RPMI8226 (cell line): Measurements from ENCODE around the gene CHDH.

Experiments used
- DNase-seq: peaks from one replicate; pipeline ENCODE4 v3.0.0-alpha.2; 2015

Gene CHDH

DNA sequence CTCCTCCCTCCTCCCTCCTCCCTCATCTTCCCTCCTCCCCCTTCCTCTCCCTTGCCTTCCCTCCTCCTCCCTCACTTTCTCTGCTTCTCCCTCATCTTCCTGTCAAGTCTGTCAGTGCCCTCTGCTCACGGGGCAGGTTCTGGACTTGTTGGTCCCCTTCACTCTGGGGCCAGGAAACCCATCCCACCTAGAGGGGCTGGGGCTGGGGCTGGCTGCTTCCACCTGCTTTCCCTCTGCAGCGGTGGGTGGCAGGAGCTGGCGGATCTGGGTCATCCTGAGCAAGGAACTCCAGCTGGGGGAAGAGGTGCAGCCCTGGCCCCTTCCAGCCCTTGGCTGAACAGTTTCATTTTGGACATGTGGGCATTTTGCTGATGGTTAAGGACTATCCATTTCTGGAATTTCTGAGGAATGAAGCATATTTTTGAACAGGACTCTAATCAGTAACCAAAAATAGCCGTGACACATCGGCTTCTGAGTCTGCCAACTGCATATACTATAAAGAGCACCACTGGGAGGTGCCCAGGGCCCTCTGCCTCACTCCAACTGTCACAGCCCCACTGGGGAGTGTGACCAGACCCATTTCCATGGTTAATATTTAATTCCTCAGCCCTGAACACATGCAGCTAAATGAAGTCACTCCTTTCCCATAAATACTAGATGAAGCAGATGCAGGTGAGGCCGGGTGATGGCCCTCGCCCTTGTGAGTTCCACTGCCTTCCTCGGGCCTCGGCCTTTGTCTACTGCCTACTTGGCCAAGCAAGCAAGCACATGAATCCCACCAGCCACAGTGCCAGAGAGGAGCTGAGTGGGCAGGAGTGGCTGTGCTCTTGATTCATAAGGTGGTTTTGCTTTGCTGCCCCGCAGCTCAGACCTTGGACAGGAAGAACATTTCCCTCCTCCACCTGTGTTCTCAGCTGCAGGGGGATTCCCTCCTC, 39.8 kb downstream of the CHDH start:
- no peak for DNase-seq

DNA sequence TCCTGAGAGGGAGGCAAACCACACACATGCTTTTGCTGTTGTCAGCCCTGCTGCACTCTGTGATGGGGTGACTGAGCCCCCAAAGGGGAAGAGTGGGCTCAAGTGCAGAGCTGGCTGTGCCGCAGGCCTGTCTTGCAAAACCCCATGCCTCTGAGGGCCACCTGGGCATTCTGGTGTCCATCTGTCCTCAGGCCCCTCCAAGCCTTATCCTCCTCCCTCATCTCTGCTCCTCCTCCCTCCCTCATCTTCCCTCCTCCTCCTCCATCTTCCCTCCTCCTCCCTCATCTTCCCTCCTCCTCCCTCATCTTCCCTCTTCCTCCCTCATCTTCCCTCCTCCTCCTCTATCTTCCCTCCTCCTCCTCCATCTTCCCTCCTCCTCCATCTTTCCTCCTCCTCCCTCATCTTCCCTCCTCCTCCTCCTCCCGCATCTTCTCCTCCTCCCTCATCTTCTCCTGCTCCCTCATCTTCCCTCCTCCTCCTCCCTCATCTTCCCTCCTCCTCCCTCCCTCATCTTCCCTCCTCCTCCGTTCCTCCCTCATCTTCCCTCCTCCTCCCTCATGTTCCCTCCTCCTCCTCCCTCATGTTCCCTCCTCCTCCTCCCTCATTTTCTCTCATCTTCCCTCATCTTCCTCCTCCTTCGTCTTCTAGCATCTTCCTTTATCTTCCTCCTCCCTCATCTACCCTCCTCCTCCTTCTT, 40.6 kb downstream of the CHDH start:
- DNase-seq: no peak

DNA sequence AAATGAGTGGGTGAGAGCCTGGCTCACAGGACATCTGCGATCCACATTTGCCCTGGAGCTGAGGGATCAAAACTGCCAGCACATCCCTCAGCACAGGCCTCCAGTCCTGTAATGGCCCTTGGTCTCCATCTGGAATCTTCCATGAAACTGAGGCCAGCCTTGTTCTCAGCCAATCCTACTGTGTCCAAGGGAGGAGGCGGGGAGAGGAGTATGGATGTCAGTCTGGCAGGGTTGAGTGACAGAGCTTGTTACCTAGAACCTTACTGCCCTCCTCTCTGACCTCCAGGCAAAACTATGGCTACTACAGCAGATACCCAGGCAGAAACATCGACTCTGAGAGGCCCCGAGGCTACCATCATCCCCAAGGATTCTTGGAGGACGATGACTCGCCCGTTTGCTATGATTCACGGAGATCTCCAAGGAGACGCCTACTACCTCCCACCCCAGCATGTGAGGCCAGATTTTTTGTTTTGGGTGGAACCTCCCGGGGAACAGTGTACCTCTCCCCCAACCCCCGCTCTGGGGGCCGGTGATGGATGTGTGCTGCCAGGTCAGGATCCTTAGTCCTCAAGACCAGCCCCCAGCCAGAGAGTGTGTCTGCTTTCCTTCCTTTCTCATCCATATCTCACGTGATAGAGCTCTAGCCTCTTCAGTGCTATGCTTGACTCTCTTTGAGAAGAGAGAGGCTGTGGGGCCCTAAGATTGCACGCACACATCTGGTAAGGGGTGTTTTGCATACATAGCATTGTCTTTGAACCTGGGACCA, 41.3 kb downstream of the CHDH start:
- DNase-seq: no peak

DNA sequence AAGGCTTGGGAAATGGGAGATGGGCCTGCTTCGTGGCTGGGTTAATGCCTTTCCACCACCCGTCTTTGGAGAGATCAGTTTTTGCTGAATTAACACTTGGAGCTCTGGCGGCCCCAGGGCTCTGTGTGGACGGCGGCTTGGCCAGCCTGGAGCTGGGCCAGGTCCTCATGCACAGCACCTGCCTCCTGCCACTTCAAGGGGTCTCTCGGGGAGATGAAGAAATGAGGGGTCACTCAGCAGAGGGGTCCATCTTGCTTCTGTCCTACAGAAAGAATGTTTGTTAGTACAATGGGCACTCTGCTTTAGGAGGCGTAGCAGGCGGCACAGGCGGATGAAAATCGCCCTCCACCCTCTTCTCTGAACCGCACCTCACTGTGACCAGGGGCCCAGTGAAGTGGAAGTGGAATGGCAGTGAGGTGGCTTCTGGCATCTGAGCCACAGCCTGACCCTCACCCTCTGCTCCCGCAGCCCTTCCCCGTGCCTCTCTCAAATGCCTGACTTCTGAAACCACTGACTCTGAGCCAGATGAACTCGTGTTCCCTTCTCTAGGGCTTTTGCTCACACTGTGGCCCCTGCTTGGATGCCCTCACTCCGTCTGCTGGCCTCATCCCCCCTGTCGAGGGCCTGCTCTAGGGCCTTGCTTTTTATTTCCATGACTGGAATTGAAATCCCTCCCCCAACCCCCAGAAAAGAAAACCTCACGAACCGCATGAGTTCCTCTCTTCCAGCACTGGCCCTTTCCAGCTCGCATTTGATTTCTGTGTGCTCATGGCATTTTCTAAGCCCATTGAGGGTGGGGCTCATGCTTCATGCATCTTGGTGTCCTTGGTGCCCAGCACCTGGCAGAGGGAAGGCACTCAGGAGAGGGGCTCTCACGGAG, 42.2 kb downstream of the CHDH start:
- peak; percentile 27 for DNase-seq

DNA sequence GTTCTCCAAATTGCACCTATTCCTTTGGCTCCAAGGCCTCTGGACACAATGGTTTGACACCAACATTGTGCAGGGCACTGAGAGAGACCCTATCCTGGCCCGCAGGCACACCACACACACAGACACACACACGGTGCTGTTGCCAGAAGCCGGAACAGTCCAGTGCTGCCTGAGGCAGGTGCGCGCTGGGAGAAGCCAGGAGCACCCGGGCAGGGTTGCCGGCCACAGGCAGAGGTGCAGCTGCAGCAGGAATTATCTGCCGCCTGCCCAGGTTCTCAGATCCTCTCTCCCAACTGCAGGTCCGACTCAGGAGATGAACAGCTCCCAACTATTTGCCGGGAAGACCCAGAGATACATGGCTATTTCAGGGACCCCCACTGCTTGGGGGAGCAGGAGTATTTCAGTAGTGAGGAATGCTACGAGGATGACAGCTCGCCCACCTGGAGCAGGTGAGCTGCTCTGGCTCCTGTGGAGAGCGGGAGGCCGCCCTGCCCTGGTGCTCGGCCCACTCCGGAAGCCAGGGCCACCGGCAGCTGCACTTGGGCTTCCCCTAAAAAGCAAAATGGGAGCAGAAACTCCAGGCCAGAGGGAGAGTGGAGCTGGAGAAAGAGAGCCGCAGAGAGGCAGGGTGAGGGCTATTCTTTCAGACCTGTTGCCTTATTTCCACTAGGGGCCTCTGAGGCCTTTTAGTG, 42.9 kb downstream of the CHDH start:
- DNase-seq: no peak

DNA sequence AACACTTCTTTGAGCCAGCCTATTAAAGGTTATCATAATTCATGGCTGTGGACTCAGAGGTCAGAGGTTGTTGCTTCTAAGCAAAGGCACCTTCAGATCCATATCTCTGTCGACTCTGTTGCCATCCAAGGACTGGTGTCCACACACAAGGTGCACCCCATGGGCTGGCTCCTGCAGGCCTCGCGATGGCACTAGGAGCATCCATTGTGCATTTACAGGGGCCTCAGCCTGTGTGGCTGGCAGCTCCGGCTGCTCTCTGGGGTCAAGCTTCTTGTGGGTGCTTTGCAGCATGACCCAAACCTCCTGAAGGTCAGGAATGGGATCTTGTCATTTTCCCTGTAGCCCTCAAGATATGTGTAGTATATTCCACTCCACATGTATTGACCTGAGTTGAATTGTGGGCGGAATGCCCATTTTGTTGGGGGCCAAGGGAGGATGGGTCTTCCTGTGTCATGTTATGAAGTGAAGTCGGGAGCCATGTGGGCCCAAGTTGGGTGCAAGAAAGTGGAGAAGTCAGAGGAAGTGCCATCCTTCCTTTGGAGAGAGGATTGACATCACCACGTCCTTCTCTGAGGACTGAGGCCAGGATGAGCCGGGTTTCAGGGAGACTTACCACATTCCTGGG, 43.9 kb downstream of the CHDH start:
- DNase-seq: no peak

DNA sequence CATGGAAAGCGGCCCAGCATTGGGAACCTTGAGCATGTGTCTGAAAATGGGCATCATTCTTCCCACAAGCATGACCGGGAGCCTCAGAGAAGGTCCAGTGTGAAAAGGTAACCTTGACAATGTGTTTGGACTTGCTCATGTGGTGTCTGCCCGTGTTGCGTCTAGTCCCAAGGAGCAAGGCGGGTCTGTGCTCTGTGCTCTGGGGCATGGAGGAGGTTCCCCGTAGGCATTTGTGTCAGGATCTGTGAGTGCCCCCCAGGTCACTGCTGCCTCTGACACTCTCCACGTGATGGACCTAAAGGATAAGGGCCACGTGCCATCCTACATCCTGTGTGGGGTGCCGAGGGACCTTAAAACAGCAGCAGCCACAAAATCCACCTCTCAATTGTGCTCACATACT, 44.9 kb downstream of the CHDH start:
- no peak for DNase-seq

DNA sequence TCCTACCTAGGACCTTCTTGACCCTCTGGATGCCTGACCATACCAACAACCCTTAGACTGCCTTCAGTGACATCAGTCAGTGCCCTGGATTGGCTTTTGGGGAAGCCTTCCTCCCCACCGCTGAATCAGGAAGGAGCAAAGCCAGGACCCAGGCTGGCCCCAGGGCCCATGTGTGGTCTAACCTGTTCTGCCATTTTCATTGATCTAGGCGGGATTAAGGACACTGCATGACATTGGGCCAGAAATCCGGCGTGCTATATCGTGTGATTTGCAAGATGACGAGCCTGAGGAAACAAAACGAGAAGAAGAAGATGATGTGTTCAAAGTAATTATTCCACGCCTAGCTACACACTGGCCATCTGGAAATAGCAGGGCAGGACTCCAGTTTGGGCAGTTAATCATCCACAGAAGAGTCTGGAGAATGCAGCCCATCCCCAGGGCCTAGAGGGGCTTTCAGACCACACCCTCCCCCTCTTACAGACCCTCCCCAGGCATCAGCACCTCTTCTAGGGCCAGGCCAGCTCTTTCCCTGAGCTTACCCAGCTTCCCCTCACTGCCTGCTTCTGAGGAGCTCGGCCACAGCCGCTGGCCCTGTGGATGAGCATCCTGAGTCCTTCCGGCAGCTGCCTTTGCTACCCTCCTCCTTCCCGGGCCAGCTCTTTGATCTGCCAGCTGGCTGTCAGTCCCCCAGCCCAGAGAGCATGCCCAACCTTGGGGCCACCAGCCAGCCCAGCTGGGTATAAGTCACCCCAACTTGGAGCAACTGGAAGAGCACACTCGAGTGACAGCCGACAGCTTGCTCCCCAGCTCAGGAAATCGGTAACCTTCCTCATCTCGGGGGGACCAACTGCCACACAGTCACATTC, 45.9 kb downstream of the CHDH start:
- no peak for DNase-seq

DNA sequence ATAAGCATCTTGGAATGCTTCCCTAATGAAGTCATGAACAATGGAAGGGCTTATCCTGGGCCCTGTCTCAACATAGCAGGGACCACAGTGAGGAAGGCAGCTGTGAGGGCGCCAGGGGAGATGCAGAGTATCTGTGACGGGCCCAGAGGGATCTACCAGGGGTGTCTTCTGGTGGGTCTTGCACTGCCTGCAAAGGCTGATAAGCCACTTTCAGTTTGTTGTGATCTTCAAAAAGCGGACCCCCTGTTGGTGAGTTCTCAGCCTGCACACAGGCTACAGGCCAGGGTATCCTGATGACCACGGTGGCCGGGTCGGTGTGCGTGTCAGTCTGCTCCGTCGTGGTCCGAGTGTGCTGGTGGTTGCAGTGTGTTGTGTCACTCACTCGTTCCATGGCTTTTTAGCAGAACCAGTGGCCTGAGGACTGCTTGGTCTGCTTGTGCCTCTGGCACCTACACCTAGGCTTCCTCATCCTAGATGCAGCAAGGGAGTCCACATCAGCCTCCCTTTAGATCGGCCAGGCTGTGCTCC, 46.8 kb downstream of the CHDH start:
- no peak for DNase-seq

DNA sequence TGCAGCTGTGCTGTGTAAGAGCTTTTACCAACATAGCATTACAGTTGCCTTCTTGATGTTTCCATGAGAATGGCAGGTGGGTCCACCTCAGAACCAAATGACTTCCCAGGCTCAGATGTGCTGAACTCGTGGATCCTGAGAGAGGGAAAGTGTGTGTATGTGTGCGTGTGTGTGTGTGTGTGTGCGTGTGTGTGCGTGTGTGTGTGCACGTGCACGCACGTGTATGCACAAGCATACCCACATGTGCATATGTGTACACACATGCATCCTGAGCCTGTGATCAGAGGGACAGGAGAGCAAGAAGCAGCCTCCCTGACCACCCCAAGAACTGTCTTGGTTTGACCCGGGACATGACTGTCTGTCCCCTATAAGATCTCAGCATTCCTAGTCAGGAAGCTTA, 48.1 kb downstream of the CHDH start:
- no peak for DNase-seq

DNA sequence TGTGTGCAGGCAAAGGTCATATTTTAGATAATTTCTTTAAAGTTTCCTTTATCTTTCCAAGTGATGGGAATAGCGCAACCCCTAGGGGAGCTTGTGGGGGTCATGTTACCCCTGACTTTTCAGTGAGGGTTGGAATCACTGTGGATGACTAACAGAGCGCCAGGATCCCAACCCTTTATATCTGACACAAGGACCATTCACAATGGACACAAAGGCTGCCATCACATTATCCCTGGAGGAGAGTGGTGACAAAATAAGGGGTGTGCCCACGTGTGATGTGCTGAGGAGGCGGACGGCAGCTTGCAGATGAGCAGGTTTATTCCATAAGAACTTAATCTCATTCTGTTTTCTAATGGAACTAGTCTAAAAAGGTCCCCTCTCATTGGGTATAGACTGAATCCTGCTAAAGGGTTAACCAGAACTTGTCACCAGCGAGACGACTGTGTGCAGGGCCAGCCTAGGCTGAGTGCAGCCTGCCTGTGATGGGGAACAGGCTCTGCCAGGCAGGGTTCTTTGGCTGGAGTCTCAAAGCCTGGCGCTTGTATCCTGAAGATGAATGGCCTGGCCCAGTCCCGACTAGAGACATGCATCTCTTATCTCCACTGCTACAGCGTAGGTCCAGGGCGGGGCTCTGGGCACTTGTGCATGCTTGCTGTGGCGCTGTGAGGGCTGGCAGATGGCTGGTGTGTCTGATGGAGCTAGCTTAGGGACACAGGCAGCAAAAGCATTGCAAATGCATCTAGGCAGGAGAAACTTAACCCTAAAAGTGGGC, 50.2 kb downstream of the CHDH start:
- no peak for DNase-seq

DNA sequence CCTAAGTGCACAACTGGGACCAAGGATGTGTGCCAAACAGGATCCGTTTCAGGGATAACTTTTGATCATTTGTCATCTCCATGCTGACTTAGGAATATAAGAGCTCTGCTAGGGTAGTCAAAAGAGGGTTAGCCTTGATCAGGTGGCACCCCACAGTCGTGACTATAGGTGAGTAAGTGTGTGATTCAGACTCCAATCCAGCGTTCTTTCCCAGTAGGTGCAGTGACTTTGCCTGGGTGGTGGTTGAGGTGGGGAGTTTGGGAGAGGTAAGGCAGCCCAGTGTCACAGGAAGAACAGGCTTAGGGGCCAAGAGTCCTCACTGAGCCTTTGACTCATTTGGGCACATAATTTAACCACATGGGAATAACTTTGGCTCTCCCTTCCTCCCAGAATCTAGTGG, 51.0 kb downstream of the CHDH start:
- DNase-seq: no peak

DNA sequence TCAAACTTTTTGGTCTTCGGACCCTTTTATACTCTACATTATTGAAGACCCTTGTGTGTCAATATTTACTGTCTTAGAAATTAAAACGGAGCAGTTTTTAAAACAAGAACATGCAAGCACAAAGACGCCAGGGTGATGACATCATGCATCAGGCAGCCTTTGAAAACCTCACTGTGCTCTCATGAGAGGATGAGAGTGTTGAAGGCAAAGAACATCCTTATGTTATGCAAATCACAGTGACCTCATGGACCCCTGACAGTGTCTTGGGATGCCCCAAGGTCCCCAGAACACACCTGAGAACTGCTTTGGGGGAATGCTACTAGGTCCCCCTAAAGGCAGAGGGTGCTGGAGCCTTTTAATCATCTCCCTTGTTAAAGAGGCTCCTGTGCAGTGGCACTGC, 51.6 kb downstream of the CHDH start:
- DNase-seq: no peak

DNA sequence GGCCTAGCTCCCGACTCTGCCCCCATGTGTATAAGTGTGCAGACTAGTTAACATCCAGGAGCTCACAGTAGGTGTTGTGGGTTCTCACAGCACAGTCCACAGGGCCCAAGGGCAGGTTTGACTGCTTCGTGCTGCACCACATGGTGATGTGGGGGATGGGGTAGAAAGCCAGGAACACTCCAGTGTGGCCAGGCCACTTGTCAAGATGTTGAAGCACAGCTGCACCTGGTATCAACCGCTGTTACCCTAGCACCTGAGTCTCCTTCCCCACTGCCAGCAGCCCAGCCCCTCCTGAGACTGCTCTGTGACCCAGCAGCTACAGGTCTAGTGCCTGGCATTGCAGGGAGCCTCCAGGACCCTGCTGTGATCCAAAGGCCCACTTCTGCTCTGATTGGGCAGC, 53.4 kb downstream of the CHDH start:
- DNase-seq: no peak

DNA sequence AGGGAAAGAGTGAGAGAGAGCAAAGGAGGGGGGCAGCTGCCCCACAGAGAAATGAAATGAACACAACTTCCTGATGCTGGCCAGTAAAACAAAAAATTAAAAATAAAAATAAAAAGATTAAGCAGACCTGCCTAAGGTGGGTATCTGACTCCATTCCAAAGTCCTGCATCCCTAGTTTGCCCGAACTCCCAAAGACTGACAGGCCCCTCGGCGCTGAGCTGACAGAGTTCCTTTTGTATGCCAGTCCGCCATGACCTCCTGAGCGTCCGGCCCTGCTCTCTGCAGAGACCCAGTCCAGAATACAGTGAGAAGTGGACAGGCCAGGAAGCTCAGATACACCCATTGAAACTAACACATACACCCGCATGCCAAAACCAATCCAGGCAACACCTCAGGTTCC, 54.9 kb downstream of the CHDH start:
- DNase-seq: no peak

DNA sequence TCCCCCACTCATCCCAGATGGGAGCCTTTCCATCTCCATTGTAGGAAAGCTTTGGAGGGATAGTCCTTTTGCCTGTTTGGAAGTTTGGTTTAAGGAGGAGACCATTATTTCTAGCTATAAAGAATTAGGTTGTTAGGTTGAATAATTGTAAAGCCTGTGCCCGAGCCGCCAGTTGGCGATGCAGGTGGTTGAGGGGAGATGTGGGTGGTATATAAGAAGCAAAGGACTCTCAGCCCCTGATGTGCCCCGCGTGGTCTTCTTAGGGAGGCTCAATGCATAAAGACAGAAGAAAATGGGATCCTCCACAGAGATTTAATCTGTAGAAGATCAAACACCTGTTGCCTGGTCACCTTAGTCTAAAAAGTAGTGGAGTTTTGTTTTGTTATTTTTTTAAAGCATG, 55.7 kb downstream of the CHDH start:
- no peak for DNase-seq

DNA sequence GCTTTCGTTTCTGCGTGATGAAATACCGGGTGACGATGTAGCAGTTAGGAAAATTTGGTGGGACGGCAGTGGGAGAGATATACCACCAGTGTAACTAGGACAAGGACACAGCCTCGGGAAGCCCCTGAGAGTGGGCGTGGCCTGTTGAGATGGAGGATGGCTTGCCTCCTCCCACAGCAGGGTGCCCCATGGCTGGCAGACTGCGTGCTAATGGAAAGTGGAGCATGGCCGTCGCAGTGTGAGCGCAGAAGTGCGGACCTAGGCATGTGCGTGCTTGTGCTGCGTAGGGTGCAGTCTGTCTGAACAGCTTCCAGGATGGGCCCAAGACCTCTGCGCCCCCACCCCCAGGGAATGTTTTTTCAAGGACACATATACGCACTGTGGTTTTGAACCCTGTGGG, 56.8 kb downstream of the CHDH start:
- no peak for DNase-seq

DNA sequence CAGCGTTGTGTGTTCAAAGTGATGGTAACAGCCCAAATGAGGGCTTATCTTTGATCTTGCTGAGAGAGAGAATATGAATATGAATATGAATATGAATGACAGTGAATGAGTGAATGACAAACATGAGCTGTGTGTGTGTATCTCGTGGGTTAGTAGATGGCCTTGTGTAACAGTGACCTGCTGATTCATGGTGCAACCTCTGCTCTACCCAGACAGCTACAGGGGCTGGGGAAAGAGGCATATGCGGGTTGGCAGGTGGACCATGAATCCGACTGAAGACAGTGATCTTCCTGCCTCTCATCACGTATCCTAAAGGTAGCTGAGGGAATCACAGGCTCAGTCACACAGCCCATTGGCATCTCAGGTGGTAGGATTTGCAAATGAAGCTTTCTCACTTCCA, 58.2 kb downstream of the CHDH start:
- DNase-seq: no peak

DNA sequence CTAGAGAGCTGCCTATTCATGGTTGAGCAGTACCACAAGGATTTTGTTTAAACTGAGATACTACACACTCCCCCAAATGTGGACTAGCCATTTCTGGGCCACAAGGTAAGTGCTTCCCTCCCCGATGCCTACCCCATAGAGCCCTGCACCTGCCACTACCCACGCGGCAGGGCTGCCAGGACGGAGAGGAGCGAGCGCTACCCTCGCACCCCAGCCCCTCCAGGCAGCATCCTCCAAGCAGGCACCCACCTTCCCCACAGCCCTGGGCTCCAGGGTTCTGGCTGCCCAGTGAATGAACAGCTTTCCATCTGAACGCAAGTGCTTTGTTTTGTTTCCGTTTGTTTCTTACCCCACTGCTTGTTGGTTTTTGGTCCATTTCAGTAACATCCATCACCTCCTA, 59.2 kb downstream of the CHDH start:
- DNase-seq: no peak
